HepG2 (cell line): ENCODE measurements around the gene IQCC. TPM values are rescaled to one million over a fixed set of nuclear protein-coding genes. Genes with fewer than 3 reads are reported as not detected.

Experiments used
- BCL6 ChIP-seq: IDR thresholded peaks from 2 replicates; pipeline ENCODE4 v1.6.1; 2016; ENCODE audit warnings: missing genetic modification reagents, missing compliant biosample characterization
- BRCA1 ChIP-seq: sonication (generic); formaldehyde crosslinking; IDR thresholded peaks from 2 replicates; pipeline ENCODE4 v1.4.0; 2020; ENCODE audit warnings: missing genetic modification reagents
- CREB1 ChIP-seq, 2 experiments: fragments of 450-650 bp in 1 of 2; IDR thresholded peaks; 2 replicates each; pipeline ENCODE4 v1.6.1; 2016 to 2017; ENCODE audit warnings: control low read depth in 1 of 2, mild to moderate bottlenecking in 1 of 2, missing compliant biosample characterization in 1 of 2, missing genetic modification characterization in 1 of 2
- FOXC1 ChIP-seq: sonication (generic); formaldehyde crosslinking; IDR thresholded peaks from 2 replicates; pipeline ENCODE4 v1.8.0; 2022; ENCODE audit warnings: mild to moderate bottlenecking, missing genetic modification reagents, borderline replicate concordance
- HNRNPUL1 ChIP-seq: fragments of 200-400 bp; formaldehyde crosslinking; IDR thresholded peaks from 2 replicates; pipeline ENCODE4 v1.6.1; 2017; ENCODE audit warnings: low read depth, mild to moderate bottlenecking, low read length, moderate library complexity
- HOXA5 ChIP-seq: sonication (generic); formaldehyde crosslinking; IDR thresholded peaks from 2 replicates; pipeline ENCODE4 v1.4.0; 2020; ENCODE audit warnings: missing genetic modification reagents
- HOXA9 ChIP-seq: sonication (generic); formaldehyde crosslinking; IDR thresholded peaks from 2 replicates; pipeline ENCODE4 v1.8.1; 2022; ENCODE audit warnings: missing genetic modification reagents, mild to moderate bottlenecking, moderate library complexity, borderline replicate concordance
- KLF9 ChIP-seq: IDR thresholded peaks from 2 replicates; pipeline ENCODE4 v1.6.1; 2016; ENCODE audit warnings: low read depth
- MEF2D ChIP-seq: sonication (generic); formaldehyde crosslinking; IDR thresholded peaks from 2 replicates; pipeline ENCODE4 v1.5.1; 2020; ENCODE audit warnings: mild to moderate bottlenecking, missing genetic modification reagents
- NFATC3 ChIP-seq: sonication (generic); formaldehyde crosslinking; IDR thresholded peaks from 2 replicates; pipeline ENCODE4 v1.5.1; 2020; ENCODE audit warnings: mild to moderate bottlenecking, missing genetic modification reagents
- NFYB ChIP-seq: sonication (generic); formaldehyde crosslinking; IDR thresholded peaks from 2 replicates; pipeline ENCODE4 v1.4.0; 2020; ENCODE audit warnings: missing genetic modification reagents
- PCBP1 ChIP-seq: fragments of 200-400 bp; formaldehyde crosslinking; IDR thresholded peaks from 2 replicates; pipeline ENCODE4 v1.6.1; 2017; ENCODE audit warnings: mild to moderate bottlenecking, low read depth, low read length, borderline replicate concordance
- PHF21A ChIP-seq: sonication (generic); formaldehyde crosslinking; IDR thresholded peaks from 2 replicates; pipeline ENCODE4 v1.5.0; 2020; ENCODE audit warnings: mild to moderate bottlenecking, missing genetic modification reagents
- POLR2AphosphoS5 ChIP-seq: IDR thresholded peaks from 2 replicates; pipeline ENCODE4 v1.6.1; 2012; ENCODE audit warnings: low read depth, low read length
- RARA ChIP-seq: IDR thresholded peaks from 2 replicates; pipeline ENCODE4 v1.6.1; 2016; ENCODE audit warnings: missing genetic modification reagents, missing compliant biosample characterization
- ZFP1 ChIP-seq: IDR thresholded peaks from 2 replicates; pipeline ENCODE4 v1.6.1; 2016
- ZFY ChIP-seq: sonication (generic); formaldehyde crosslinking; IDR thresholded peaks from 2 replicates; pipeline ENCODE4 v1.4.0; 2020; ENCODE audit warnings: missing genetic modification reagents
- ZNF326 ChIP-seq: sonication (generic); formaldehyde crosslinking; IDR thresholded peaks from 2 replicates; pipeline ENCODE4 v1.4.0; 2020; ENCODE audit warnings: missing genetic modification reagents, borderline replicate concordance
- ZNF33A ChIP-seq: sonication (generic); formaldehyde crosslinking; IDR thresholded peaks from 2 replicates; pipeline ENCODE4 v1.5.1; 2020; ENCODE audit warnings: missing genetic modification reagents, mild to moderate bottlenecking, moderate library complexity, borderline replicate concordance
- ZNF382 ChIP-seq: sonication (generic); formaldehyde crosslinking; IDR thresholded peaks from 2 replicates; pipeline ENCODE4 v1.5.0; 2020; ENCODE audit warnings: missing genetic modification reagents, mild to moderate bottlenecking, borderline replicate concordance
- ZNF44 ChIP-seq: sonication (generic); formaldehyde crosslinking; IDR thresholded peaks from 2 replicates; pipeline ENCODE4 v1.5.1; 2020; ENCODE audit warnings: mild to moderate bottlenecking, missing genetic modification reagents
- ZNF501 ChIP-seq: sonication (generic); formaldehyde crosslinking; IDR thresholded peaks from 2 replicates; pipeline ENCODE4 v1.5.1; 2020; ENCODE audit warnings: mild to moderate bottlenecking, moderate library complexity, missing genetic modification reagents
- ZNF720 ChIP-seq: sonication (generic); formaldehyde crosslinking; IDR thresholded peaks from 2 replicates; pipeline ENCODE4 v1.4.0; 2020; ENCODE audit warnings: missing genetic modification reagents
- polyA plus RNA-seq, 8 experiments: library from polyadenylated mRNA; depleted of rRNA in 3 of 8; stranded (reverse) in 7 of 8; unstranded in 1 of 8; fragments of >200 nt; fragmentation: Illumina TruSeq in 4 of 8; extraction: Trizol in 4 of 8; gene quantifications; 2 replicates each; pipeline versions ENCODE4 v1.2.1 to v1.2.3, GENCODE V29; 2011 to 2016; ENCODE audit warnings: low read depth in 4 of 8, missing spikeins in 1 of 8, mixed read lengths in 1 of 8; ENCODE audit not compliant: insufficient read depth in 1 of 8
- total RNA-seq, 5 experiments: library from RNA; depleted of rRNA; stranded (reverse); fragments of >200 nt; fragmentation: Illumina TruSeq; extraction: Trizol; gene quantifications; 2 replicates each; pipeline ENCODE4 v1.2.3, GENCODE V29; 2016; ENCODE audit warnings: low read depth in 1 of 5
- TF ChIP-seq, protein P1 (sequence below), 2 experiments: fragments of 450-650 bp in 1 of 2; sonication (generic) in 1 of 2; formaldehyde crosslinking; IDR thresholded peaks; 2 replicates each; pipeline versions ENCODE4 v1.5.0 to v1.8.0; 2020 to 2022; ENCODE audit warnings: mild to moderate bottlenecking in 1 of 2, missing genetic modification reagents in 1 of 2
- TF ChIP-seq, protein P2 (sequence below): sonication (generic); formaldehyde crosslinking; IDR thresholded peaks from 2 replicates; pipeline ENCODE4 v1.4.0; 2020; ENCODE audit warnings: missing genetic modification reagents, low read depth, mild to moderate bottlenecking, borderline replicate concordance
- TF ChIP-seq, protein P3 (sequence below): fragments of 450-650 bp; IDR thresholded peaks from 2 replicates; pipeline ENCODE4 v1.6.1; 2017; ENCODE audit warnings: mild to moderate bottlenecking
- TF ChIP-seq, protein P4 (sequence below): sonication (generic); formaldehyde crosslinking; IDR thresholded peaks from 2 replicates; pipeline ENCODE4 v1.8.0; 2022; ENCODE audit warnings: mild to moderate bottlenecking, missing genetic modification reagents, moderate library complexity

Gene IQCC
- total and polyA plus RNA-seq, 2 of the 13 experiments (the other 11 are each of a cell fraction or from before 2014, with no cell fraction given): 1.7 to 3.0 TPM

DNA sequence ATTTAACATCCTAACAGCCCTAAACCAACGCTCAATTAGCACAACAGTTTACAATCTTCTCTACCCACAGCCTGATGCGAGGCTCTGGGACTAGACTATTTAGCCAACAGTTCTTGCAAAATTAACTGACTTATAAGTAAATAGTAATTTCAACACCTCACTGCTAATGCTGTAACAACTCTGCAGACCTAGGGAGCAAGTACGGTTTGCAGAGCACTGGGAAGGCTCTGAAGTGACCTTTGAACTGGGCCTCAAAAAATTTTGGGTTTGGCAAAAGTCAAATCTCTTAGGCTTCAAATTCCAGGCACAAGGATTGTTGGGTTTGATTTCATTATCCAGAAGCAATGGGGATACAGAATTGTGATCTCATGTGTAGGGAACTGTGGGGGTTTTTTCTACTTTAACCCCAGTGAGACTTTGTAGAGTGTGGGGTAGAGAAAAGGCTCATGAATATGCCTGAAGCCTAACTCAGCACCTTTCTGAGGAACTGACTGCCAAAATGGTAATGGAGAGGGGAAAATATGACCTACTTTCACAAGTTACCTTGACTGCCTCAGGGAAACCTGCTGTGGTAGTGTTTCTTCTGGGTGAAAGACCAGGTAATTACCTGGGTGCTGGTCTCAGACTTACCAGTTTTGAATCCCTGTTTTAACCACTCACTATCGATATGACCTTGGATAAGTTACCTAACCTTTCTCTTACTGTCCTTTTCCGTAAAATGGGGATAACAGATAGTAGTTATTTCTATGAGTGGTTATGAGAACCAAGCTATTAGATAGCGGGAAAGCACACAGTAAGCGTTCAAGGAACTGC lies 26.9 kb upstream of the IQCC start (continued):
- TF ChIP-seq POLR2AphosphoS5 (no peak), ZNF382 (CRISPR knock-in tag) (no peak), ZFP1 (CRISPR knock-in tag) (0 out of 2 replicates have a peak, but pooled peaks have one; percentile 22), ZNF33A (CRISPR knock-in tag) (no peak), KLF9 (CRISPR knock-in tag) (no peak), ZFY (CRISPR knock-in tag) (peak; percentile 34; the same call in 1 of the 2 replicates), ZNF501 (CRISPR knock-in tag) (no peak), ZNF720 (CRISPR knock-in tag) (no peak), PCBP1 (no peak), BRCA1 (CRISPR knock-in tag) (no peak), FOXC1 (CRISPR knock-in tag) (0 out of 2 replicates have a peak, but pooled peaks have one; percentile 52), RARA (CRISPR knock-in tag) (peak; percentile 65), HOXA9 (CRISPR knock-in tag) (no peak), ZNF326 (CRISPR knock-in tag) (no peak), PHF21A (no peak), NFYB (CRISPR knock-in tag) (no peak), HOXA5 (CRISPR knock-in tag) (no peak; the same call in 1 of the 2 replicates), BCL6 (CRISPR knock-in tag) (peak; percentile 53), HNRNPUL1 (no peak), ZNF44 (CRISPR knock-in tag) (no peak), MEF2D (CRISPR knock-in tag) (no peak), NFATC3 (CRISPR knock-in tag) (no peak), CREB1 (IDR thresholded peaks at IDR 0.05) (no peak; the same call in 1 of the 2 replicates), CREB1 (CRISPR knock-in tag; IDR thresholded peaks at IDR 0.05) (peak; percentile 76)
- TF ChIP-seq, protein P1, sequence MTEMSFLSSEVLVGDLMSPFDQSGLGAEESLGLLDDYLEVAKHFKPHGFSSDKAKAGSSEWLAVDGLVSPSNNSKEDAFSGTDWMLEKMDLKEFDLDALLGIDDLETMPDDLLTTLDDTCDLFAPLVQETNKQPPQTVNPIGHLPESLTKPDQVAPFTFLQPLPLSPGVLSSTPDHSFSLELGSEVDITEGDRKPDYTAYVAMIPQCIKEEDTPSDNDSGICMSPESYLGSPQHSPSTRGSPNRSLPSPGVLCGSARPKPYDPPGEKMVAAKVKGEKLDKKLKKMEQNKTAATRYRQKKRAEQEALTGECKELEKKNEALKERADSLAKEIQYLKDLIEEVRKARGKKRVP (CRISPR knock-in tag; IDR thresholded peaks at IDR 0.05): peak in 1 of 2 experiments; percentile 78; a peak in 2 of 4 replicates
- TF ChIP-seq, protein P2, sequence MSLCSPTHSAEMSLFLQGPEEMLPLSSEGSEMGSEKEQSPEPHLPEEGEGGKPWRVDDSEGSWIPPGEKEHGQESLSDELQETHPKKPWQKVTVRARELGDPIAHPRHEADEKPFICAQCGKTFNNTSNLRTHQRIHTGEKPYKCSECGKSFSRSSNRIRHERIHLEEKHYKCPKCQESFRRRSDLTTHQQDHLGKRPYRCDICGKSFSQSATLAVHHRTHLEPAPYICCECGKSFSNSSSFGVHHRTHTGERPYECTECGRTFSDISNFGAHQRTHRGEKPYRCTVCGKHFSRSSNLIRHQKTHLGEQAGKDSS (CRISPR knock-in tag): peak; percentile 98
- TF ChIP-seq, protein P3, sequence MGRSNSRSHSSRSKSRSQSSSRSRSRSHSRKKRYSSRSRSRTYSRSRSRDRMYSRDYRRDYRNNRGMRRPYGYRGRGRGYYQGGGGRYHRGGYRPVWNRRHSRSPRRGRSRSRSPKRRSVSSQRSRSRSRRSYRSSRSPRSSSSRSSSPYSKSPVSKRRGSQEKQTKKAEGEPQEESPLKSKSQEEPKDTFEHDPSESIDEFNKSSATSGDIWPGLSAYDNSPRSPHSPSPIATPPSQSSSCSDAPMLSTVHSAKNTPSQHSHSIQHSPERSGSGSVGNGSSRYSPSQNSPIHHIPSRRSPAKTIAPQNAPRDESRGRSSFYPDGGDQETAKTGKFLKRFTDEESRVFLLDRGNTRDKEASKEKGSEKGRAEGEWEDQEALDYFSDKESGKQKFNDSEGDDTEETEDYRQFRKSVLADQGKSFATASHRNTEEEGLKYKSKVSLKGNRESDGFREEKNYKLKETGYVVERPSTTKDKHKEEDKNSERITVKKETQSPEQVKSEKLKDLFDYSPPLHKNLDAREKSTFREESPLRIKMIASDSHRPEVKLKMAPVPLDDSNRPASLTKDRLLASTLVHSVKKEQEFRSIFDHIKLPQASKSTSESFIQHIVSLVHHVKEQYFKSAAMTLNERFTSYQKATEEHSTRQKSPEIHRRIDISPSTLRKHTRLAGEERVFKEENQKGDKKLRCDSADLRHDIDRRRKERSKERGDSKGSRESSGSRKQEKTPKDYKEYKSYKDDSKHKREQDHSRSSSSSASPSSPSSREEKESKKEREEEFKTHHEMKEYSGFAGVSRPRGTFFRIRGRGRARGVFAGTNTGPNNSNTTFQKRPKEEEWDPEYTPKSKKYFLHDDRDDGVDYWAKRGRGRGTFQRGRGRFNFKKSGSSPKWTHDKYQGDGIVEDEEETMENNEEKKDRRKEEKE: no peak
- TF ChIP-seq, protein P4, sequence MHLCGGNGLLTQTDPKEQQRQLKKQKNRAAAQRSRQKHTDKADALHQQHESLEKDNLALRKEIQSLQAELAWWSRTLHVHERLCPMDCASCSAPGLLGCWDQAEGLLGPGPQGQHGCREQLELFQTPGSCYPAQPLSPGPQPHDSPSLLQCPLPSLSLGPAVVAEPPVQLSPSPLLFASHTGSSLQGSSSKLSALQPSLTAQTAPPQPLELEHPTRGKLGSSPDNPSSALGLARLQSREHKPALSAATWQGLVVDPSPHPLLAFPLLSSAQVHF: no peak
